ENCODE measurements around the gene ARHGAP32.

ARHGAP32 gene

DNA sequence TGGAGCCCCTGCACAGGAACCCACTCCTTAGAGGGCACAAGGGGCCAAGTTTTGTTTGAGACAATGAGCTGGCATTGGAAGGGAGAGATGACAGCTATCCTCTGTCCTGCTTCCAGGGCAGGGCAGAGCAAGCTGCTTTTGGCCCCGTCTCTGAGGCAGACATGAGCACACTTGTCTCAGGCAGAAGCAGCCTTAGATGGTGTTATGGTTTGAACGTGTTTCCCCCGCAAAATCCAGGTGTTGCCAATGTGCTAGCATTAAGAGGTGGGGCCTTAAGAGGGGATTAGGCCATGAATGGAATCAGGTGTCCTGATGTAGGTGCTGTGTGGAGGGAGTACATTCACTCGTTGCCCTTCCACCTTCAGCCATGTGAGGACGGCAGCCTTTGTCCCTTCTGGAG lies 252.0 kb downstream of the ARHGAP32 start:
- Histone ChIP-seq H3K36me3 (ENCODE audit: control insufficient read depth, insufficient read depth, low read length) (no peaks in the 10 kb centered on the region), H3K27me3 (ENCODE audit: control insufficient read depth, insufficient read depth, low read length, poor library complexity, severe bottlenecking) (no peaks in the 10 kb centered on the region)
- 88 to 91% methylated on average over 5 of the region's 5 CpGs for WGBS, 2 experiments

DNA sequence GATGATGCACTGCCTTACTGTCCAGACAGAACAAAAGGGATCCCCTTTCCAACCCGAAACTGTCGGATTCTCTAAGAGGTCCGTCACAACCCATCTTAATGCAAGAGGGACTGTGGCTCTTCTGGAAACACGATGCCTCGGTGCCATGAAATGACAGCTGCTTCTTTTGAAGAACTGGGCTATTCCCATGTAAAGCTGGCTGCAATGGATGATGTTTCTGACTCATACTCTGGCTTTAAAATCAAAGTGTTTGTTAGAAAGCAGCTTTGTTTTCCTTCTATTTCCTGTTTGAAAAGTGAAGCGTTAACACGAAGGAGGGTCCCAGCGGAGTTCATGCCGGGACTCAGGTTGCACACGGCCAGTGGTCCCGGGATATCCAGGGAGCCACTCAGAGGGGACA lies 252.5 kb downstream of the ARHGAP32 start:
- 88 to 91% methylated on average over 11 of the region's 11 CpGs for WGBS, 2 experiments
- H3K4me1 ChIP-seq (ENCODE audit: control insufficient read depth, insufficient read depth, low read length), result peaks cover 14% of the 10 kb centered on the region
- H3K9me3 ChIP-seq (ENCODE audit: control insufficient read depth, low read length), result no peaks in the 10 kb centered on the region
- no peaks in the 10 kb centered on the region for H3K27me3 ChIP-seq (ENCODE audit: control insufficient read depth, insufficient read depth, low read length, poor library complexity, severe bottlenecking)
- no peaks in the 10 kb centered on the region for H3K36me3 ChIP-seq (ENCODE audit: control insufficient read depth, insufficient read depth, low read length)
- no peak overlapping the region for H3K4me3 ChIP-seq (ENCODE audit: insufficient read depth, low read depth, low read length)
- no peak overlapping the region for H3K27ac ChIP-seq (ENCODE audit: insufficient read depth, low read depth, low read length, poor library complexity, severe bottlenecking)

More for the DNA sequence above, 252.0 kb downstream of the ARHGAP32 start:
- Histone ChIP-seq H3K4me1 (ENCODE audit: control insufficient read depth, insufficient read depth, low read length) (peaks cover 14% of the 10 kb centered on the region), H3K9me3 (ENCODE audit: control insufficient read depth, low read length) (no peaks in the 10 kb centered on the region), H3K4me3 (ENCODE audit: insufficient read depth, low read depth, low read length) (no peak overlapping the region), H3K27ac (ENCODE audit: insufficient read depth, low read depth, low read length, poor library complexity, severe bottlenecking) (no peak overlapping the region)

DNA sequence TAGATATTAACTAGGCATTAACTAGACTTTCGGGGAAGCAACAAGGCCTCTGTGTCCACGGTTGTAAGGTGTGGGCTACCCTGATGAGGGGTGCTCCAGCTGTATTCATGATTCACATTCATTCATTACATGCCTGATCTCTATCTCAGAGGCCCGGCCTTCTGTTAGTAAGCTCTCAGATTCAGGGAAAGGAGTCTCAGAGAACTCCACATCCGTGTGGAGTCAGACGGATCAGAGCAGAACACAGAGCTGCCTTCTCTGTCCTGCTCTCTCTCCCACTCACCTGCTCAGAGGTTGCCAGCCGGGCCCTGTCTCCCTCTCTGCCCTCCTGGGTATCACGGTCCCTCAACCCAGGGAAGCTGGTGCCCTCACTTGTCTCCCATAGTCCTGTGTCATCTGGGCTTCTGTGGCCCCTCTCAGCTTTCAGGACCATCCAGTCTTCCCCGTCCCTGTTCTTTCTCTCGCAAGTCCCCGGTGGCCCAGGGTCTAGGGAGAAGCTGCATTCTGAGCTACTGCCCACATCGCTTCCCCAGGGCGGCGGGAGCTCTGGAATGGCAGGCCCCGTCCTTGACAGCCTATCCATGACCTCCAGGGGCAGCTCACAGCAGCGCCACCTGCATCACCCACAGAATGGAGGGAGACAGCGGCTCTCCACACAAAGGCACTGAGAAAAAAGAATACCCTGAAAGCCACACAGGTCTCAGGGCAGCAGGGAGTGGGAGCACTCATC lies 253.8 kb downstream of the ARHGAP32 start:
- Histone ChIP-seq H3K9me3 (ENCODE audit: control insufficient read depth, low read length) (no peaks in the 10 kb centered on the region), H3K4me1 (ENCODE audit: control insufficient read depth, insufficient read depth, low read length) (peaks cover 17% of the 10 kb centered on the region), H3K27ac (ENCODE audit: insufficient read depth, low read depth, low read length, poor library complexity, severe bottlenecking) (no peak overlapping the region), H3K4me3 (ENCODE audit: insufficient read depth, low read depth, low read length) (no peak overlapping the region), H3K36me3 (ENCODE audit: control insufficient read depth, insufficient read depth, low read length) (no peaks in the 10 kb centered on the region), H3K27me3 (ENCODE audit: control insufficient read depth, insufficient read depth, low read length, poor library complexity, severe bottlenecking) (no peaks in the 10 kb centered on the region)
- WGBS, 2 experiments, result 89 to 92% methylated on average over 16 of the region's 16 CpGs

- Histone ChIP-seq H3K27ac (ENCODE audit: insufficient read depth, low read depth, low read length, poor library complexity, severe bottlenecking) (no peak overlapping the region), H3K4me1 (ENCODE audit: control insufficient read depth, insufficient read depth, low read length) (peaks cover 17% of the 10 kb centered on the region), H3K27me3 (ENCODE audit: control insufficient read depth, insufficient read depth, low read length, poor library complexity, severe bottlenecking) (no peaks in the 10 kb centered on the region), H3K9me3 (ENCODE audit: control insufficient read depth, low read length) (no peaks in the 10 kb centered on the region), H3K4me3 (ENCODE audit: insufficient read depth, low read depth, low read length) (no peak overlapping the region), H3K36me3 (ENCODE audit: control insufficient read depth, insufficient read depth, low read length) (no peaks in the 10 kb centered on the region)
- 78 to 79% methylated on average over 9 of the region's 9 CpGs for WGBS, 2 experiments
Measured at GRCh38 chr11:128937480-128937879, 254.6 kb downstream of the ARHGAP32 start.

DNA sequence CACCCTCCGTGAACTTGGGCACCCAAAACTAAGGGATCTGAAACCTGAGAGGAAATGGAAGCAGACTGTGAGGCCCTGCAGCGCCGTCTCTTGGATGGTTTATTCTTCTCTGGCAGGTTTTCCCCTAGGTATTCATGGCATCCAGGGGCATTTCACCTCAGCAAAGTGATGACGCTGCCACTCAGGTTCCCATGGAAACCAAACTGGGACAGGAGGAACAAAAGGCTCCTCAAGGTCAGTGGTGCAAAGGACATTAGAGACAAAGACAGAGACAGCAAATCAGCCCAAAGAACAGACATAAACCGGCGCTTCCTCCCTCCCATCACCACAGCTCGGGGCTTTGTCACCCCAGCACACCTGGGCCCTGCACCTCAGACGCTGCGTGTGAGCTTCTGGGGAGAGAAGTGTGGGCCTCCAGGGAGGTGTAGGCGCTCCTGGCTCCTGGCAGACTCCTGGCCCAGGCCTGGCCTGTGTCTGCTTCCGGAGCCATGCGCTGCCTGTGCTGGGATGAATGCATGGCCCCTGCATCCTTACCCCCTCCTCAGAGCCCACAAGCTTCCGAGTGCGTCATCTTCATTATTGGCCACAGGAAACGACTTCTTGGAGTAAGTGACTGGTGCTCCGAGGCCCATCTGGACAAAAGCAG lies 255.4 kb downstream of the ARHGAP32 start:
- H3K27ac ChIP-seq (ENCODE audit: insufficient read depth, low read depth, low read length, poor library complexity, severe bottlenecking), result no peak overlapping the region
- 63 to 65% methylated on average over 16 of the region's 16 CpGs for WGBS, 2 experiments
- H3K4me3 ChIP-seq (ENCODE audit: insufficient read depth, low read depth, low read length), result no peak overlapping the region
- no peaks in the 10 kb centered on the region for H3K9me3 ChIP-seq (ENCODE audit: control insufficient read depth, low read length)
- H3K27me3 ChIP-seq (ENCODE audit: control insufficient read depth, insufficient read depth, low read length, poor library complexity, severe bottlenecking), result no peaks in the 10 kb centered on the region
- H3K36me3 ChIP-seq (ENCODE audit: control insufficient read depth, insufficient read depth, low read length), result no peaks in the 10 kb centered on the region
- peaks cover 17% of the 10 kb centered on the region for H3K4me1 ChIP-seq (ENCODE audit: control insufficient read depth, insufficient read depth, low read length)

- Histone ChIP-seq H3K27me3 (ENCODE audit: control insufficient read depth, insufficient read depth, low read length, poor library complexity, severe bottlenecking) (no peaks in the 10 kb centered on the region), H3K27ac (ENCODE audit: insufficient read depth, low read depth, low read length, poor library complexity, severe bottlenecking) (no peak overlapping the region), H3K9me3 (ENCODE audit: control insufficient read depth, low read length) (no peaks in the 10 kb centered on the region), H3K4me1 (ENCODE audit: control insufficient read depth, insufficient read depth, low read length) (peaks cover 20% of the 10 kb centered on the region), H3K4me3 (ENCODE audit: insufficient read depth, low read depth, low read length) (no peak overlapping the region), H3K36me3 (ENCODE audit: control insufficient read depth, insufficient read depth, low read length) (no peaks in the 10 kb centered on the region)
- WGBS, 2 experiments, result 93 to 95% methylated on average over 10 of the region's 10 CpGs
Measured at GRCh38 chr11:128934926-128935325, 257.2 kb downstream of the ARHGAP32 start.

DNA sequence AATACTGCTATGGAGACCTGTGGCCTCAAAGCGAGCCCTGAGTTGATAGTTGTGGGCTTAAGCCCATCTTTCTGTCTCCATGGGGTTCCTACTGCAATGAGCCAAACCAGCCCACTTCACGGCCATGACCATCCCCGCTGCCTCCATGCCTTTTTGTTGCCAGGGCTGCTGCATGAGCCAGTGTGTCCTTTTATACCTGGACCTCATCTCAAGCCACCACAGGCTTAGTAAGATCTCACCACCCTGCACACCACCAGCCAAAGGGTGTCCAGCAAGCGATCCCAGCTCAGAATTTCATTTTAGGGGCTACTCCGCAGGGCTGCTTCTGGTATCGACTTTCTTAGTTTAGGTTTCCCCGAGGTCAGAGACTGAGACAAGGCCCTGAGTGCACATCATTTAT lies 257.8 kb downstream of the ARHGAP32 start:
- Histone ChIP-seq H3K27me3 (ENCODE audit: control insufficient read depth, insufficient read depth, low read length, poor library complexity, severe bottlenecking) (no peaks in the 10 kb centered on the region), H3K27ac (ENCODE audit: insufficient read depth, low read depth, low read length, poor library complexity, severe bottlenecking) (no peak overlapping the region), H3K36me3 (ENCODE audit: control insufficient read depth, insufficient read depth, low read length) (no peaks in the 10 kb centered on the region), H3K4me1 (ENCODE audit: control insufficient read depth, insufficient read depth, low read length) (peaks cover 26% of the 10 kb centered on the region), H3K9me3 (ENCODE audit: control insufficient read depth, low read length) (no peaks in the 10 kb centered on the region), H3K4me3 (ENCODE audit: insufficient read depth, low read depth, low read length) (no peak overlapping the region)
- WGBS, 2 experiments, result 93 to 94% methylated on average over 7 of the region's 7 CpGs

DNA sequence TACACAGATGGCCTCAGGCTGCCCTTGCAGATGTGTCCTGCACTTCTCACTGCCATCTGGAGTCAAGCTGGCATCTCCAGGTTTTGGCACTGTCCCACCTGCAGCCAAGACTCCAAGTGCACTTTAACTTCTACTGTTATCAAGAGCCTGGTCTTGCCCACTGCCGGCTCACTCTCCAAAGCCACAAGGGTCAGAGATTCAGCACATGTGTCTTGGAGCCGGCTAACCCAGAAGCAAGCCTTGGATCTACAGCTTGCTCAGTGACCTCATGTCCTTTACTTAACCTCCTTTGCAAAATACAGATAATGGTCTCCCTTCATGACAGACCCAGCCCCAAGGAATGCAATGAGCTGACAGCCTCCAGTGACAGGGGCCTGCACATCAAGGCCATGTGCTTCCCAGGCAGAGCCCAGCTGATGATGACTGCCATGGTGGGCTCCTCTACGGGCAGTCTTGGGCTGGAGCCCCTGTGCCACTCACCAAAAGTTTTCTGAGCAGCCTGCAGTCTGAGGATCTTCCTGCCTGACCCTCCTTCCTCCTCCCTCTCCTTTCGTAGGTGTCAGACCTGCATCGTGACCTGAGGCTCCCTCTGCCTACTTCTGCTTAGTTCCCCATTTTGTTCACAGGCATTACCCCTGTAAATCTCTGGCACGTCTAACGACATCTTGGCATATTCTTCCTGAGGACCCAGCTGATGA lies 258.5 kb downstream of the ARHGAP32 start:
- Histone ChIP-seq H3K27ac (ENCODE audit: insufficient read depth, low read depth, low read length, poor library complexity, severe bottlenecking) (no peak overlapping the region), H3K27me3 (ENCODE audit: control insufficient read depth, insufficient read depth, low read length, poor library complexity, severe bottlenecking) (no peaks in the 10 kb centered on the region)
- 93 to 94% methylated on average over 7 of the region's 7 CpGs for WGBS, 2 experiments

DNA sequence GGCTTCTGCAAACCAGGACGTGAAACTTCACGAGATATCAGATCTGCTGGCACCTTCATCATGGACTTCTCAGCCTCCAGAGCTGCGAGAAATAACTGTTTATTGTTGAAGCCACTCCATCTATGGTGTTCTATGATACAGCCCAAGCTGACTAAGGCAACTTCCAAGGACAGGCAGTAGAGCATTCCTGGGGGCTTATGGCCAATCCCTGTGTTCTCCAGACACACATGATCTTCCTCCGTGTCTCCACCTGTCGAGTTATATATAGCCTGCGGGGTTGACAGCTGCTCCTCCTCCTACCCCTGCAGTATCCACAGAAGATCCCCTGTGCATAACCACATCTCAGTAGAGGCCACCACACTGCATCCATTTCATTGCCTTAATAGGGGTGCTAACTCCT lies 260.5 kb downstream of the ARHGAP32 start:
- Histone ChIP-seq H3K9me3 (ENCODE audit: control insufficient read depth, low read length) (no peaks in the 10 kb centered on the region), H3K27me3 (ENCODE audit: control insufficient read depth, insufficient read depth, low read length, poor library complexity, severe bottlenecking) (peaks cover 4% of the 10 kb centered on the region), H3K27ac (ENCODE audit: insufficient read depth, low read depth, low read length, poor library complexity, severe bottlenecking) (no peak overlapping the region), H3K4me1 (ENCODE audit: control insufficient read depth, insufficient read depth, low read length) (peaks cover 19% of the 10 kb centered on the region), H3K36me3 (ENCODE audit: control insufficient read depth, insufficient read depth, low read length) (no peaks in the 10 kb centered on the region), H3K4me3 (ENCODE audit: insufficient read depth, low read depth, low read length) (no peak overlapping the region)
- WGBS, 2 experiments, result 89 to 91% methylated on average over 6 of the region's 6 CpGs

More for the DNA sequence above, 258.5 kb downstream of the ARHGAP32 start:
- H3K9me3 ChIP-seq (ENCODE audit: control insufficient read depth, low read length), result no peaks in the 10 kb centered on the region
- H3K36me3 ChIP-seq (ENCODE audit: control insufficient read depth, insufficient read depth, low read length), result no peaks in the 10 kb centered on the region
- no peak overlapping the region for H3K4me3 ChIP-seq (ENCODE audit: insufficient read depth, low read depth, low read length)
- H3K4me1 ChIP-seq (ENCODE audit: control insufficient read depth, insufficient read depth, low read length), result peaks cover 28% of the 10 kb centered on the region

- H3K4me1 ChIP-seq (ENCODE audit: control insufficient read depth, insufficient read depth, low read length), result peaks cover 19% of the 10 kb centered on the region
- no peaks in the 10 kb centered on the region for H3K36me3 ChIP-seq (ENCODE audit: control insufficient read depth, insufficient read depth, low read length)
Measured at GRCh38 chr11:128931066-128931465, 261.1 kb downstream of the ARHGAP32 start.

More at GRCh38 chr11:128931066-128931465, 261.1 kb downstream of the ARHGAP32 start:
- no peak overlapping the region for H3K27ac ChIP-seq (ENCODE audit: insufficient read depth, low read depth, low read length, poor library complexity, severe bottlenecking)
- H3K4me3 ChIP-seq (ENCODE audit: insufficient read depth, low read depth, low read length), result no peak overlapping the region
- no peaks in the 10 kb centered on the region for H3K9me3 ChIP-seq (ENCODE audit: control insufficient read depth, low read length)
- H3K27me3 ChIP-seq (ENCODE audit: control insufficient read depth, insufficient read depth, low read length, poor library complexity, severe bottlenecking), result peaks cover 5% of the 10 kb centered on the region
- 65 to 77% methylated on average over 3 of the region's 3 CpGs for WGBS, 2 experiments

All from ectodermal cell (in vitro differentiated cells).